T-helper 1 cell (primary cell): Measurements from ENCODE around the gene FBXO28.
"Not testable (repeated sequence)": the region's sequence is repeated elsewhere in the genome, so short reads cannot be mapped to it uniquely, and the experiment has no call there.

Source experiments
- DNase-seq, 5 donors: peaks; one replicate each; pipeline ENCODE4 v3.0.0-alpha.2; 2012 to 2020

FBXO28 gene

DNA sequence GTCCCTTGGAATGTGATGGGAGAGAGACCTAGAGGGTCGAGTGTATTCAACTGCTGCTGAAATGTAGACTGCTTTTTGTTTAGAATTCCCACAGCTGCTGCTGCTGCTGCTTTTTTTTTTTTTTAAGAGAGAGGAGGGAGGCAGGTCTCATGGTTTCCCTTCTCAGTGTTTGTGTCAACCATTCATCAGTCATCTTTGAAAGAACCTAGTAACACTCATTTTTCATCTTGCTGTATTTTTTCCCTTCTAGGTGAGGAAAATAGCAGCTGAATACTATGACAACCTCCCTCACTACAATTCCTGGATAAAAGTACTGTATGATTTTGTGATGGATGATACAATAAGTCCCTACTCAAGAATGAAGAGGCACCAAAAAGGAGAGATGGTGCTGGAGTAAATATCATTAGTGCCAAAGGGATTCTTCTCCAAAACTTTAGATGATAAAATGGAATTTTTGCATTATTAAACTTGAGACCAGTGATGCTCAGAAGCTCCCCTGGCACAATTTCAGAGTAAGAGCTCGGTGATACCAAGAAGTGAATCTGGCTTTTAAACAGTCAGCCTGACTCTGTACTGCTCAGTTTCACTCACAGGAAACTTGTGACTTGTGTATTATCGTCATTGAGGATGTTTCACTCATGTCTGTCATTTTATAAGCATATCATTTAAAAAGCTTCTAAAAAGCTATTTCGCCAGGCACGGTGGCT, 78.3 kb downstream of the FBXO28 start:
- DNase-seq, result peak in 1 of 5 donors; percentile 84

DNA sequence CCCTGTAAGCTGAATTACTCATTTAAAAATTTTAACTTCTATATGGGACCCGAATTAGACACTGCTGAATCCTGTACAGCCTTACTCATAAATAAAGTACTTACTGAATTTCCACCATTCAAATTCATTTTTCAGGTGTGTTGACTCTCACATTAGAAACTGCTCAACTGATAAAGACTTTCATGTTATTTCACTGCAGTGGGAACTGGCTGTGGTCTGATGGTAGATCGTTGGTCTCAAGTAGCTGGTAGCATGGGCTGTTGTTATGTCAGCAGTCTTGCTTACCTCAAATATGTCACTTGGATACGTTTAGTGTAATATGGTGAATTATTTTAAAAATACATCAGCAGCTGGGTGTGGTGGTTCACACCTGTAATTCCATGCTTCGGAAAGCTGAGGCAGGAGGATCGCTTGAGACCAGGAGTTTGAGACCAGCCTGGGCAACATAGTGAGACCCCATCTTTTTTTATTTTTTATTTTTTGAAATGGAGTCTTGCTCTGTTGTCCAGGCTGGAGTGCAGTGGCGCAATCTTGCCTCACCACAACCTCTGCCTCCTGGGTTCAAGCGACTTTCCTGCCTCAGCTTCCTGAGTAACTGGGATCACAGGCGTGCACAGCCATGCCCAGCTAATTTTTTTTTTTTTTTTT, 79.5 kb downstream of the FBXO28 start:
- no peak for DNase-seq

DNA sequence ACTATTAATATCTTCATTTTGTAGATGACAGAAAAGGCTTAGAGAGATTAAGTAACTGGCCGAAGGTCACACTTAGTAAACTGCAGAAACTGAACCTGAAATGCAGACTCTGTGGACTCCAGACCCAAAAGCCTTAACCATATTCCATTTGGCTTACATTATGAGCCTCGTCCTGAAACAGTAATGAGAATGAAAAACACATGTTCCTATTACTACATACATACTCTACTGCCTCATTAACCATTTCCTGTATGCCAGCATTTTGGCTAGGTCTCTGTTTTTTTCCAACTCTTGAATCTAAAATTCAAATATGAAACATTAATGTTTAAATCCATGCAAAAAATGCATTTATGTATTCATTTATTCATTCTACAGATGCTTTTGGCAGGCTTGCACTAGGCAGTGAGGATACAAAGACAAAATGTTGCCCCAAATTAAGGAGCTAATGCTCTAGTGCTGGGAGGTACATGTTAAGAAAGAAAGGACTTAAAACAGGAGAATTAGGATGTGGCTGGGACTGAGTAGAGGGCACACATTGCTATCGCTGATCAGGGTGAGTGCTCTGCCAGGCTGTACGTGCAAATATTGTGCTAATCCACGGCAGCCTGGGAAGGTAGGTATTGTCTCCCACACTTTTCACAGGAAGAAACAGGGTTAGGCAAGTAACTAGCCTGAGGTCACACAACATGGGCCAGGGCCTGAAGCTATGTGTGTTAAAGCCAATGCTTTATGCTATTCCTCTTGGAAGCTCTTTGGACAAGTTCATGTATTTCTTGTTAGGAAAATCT, 83.1 kb downstream of the FBXO28 start:
- DNase-seq, result no peak

DNA sequence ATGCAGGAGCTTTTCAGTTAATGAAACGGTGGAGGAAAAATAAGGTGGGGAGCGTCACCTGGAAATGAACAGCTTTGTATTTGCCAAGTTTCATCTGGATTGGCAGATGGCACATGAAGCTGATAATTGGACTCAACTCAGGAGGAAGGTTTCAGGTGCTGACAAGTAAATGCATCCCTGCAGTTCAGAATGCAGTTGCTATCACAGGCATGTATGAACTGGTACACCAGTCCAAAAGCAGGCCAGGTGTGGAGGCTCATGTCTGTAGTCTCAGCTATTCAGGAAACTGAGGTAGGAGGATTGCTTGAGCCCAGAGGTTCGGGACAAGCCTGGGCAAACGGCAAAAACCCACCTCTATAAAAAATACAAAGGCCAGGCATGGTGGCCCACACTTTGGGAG, 84.7 kb downstream of the FBXO28 start:
- DNase-seq, result no peak

DNA sequence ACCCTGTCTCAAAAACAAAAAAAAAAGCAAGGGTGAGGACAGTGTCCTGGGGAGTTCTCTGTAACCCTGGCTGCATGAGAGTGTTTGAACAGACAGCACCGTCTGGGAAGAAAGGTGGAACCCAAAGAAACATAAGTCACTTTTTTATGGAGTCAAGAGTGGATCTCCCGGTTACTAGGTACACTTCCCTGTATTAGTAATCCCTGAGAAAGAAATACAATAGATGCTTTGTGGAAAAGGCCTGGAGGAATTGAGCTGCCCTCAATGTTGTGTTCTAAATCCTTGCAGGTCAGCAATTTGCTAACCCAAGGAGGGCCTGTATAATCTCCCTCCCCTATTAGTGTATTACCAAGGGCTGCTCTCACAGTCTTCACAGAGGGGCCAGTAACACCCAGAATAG, 85.8 kb downstream of the FBXO28 start:
- no peak for DNase-seq

DNA sequence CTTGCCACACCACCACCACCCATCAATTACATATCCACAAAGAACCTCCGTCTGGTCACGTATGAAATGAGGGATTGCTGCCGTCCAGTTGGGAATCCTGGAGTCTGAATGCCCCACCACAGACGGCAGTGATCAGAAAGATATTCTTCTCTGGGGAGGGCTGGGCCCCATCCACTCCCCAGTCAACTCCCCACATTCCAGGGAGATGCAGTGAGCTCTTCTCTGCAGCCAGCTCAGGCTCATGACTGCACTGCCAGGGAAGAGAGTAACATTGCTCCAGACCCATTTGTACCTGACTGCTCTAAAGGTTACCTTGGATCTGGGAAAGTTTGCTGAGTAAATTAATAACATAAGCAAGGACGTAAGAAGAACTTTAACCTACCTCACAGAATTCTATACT, 87.5 kb downstream of the FBXO28 start:
- DNase-seq, result no peak

DNA sequence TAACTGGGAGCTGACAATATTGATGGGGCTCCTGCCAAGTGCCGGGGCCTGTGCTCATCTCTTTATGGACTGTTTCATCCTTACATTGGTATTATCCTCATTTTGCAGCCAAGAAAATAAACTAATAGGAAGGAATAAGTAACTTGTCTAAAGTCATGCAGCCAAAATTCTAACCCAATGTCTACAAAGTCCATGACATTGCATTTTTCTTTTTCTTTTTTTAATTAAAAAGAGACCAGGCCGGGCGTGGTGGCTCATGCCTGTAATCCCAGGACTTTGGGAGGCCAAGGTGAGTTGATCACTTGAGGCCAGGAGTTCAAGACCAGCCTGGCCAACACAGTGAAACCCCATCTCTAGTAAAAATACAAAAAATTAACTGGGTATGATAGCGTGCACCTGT, 87.9 kb downstream of the FBXO28 start:
- no peak for DNase-seq

DNA sequence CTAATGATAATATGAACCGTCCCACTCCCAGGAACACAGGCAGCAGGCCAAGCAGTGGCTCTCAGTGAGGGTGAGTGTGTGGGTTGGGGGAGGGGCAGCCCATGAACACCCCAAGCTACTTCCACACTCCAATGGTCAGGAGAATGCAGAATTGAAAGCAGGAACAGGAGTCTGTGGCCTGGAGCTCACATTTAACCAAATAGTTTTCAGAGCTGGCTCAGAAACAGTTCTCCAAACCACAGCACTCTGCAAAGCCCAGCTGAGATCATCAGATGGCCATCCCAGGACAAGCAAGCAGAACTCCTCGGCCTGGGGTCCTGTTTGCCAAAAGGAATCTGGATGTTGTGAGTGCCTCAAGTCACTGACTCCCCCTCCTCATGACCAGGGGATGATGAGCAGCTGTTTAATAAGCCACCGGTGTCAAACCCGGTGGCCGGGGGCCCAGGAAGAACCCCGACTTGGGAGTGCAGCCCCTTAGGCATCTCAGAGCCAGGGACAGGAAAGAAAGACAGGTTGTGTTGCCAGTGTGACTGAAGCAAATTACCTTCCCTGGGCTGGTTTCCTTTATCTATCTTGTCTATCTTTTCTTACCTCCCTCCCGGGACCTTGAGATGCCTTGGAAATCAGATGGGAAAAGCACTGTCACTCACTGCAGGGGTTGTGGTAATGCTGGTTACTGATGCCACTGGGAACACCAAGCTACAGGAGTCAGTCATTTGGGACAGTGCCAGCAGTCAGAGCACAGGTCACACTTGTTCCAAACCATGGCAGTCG, 89.5 kb downstream of the FBXO28 start:
- no peak for DNase-seq

DNA sequence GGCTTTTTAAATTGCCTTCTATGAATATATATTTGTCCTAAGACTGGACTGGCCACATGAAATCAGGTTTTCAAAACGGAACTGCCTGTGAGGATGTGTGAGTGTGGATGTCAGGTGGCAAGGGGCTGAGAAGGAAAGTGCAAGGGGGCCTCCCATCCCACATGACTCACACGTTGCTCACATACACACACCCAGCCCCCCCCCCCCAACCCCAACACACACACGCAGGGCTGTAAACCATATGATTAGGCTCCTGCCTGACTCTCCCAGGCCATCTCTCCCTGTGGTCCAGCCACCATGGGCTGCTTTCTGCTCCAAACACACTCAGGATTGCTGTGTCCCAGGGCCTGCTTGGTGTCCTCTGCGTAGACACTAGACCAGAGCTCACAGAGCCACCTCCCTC, 91.5 kb downstream of the FBXO28 start:
- DNase-seq, result peak in 1 of 5 donors; percentile 48

DNA sequence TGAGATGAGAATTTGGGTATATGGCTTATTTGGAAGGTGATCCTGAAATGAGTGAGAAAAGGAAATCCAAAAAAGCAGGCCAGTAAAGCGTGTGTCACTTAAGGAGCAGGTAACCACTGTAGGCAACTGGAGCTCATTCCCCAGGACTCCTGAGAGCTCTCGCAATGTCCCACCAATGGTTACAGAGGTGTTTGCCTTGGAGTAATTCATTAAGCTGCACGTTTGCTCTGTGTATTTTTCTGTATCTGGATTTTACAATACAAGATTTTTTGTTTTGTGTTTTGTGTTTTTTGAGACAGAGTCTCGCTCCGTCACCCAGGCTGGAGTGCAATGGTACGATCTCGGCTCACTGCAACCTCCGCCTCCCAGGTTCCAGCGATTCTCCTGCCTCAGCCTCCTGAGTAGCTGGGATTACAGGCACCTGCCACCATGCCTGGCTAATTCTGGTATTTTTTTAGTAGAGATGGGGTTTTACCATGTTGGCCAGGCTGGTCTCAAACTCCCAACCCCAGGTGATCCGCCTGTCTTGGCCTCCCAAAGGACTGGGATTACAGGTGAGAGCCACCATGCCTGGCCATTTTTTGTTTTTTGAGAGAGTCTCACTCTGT, 92.1 kb downstream of the FBXO28 start:
- DNase-seq, result not testable (repeated sequence)

DNA sequence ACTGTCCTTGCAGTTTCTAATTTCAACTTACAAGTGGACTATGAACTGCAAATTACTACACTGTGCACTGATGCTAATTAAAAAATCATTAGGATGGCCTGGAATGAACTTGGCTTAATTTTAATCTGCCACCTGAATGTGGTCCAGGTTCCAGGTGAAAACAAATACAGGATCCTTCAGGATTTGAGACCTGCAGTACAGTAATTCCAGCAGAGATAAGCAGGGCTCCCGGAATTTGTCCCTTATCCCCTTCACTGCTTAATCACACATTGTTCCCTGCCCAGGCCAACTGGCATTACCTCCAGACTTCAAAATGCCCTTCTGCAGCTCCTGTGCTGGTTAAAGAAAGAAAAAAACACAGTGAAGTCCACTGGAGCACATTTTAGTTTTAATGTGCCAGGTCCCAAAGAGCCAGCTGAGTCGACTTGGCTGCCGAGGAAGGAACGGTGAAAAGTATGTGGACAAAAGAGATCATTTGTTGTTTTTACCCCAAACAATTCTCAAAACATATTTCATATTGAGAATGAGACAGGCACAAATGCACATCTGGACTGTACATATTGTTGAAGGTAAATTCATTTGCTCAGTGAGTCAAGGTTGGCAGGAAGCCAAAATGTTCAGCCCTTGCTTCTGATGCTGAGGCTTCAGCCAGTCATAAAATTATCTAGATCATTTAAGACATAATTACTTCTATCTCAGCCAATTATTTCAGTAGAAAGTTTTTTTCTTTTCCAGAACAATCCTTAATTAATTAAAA, 97.5 kb downstream of the FBXO28 start:
- DNase-seq, result no peak
